Neural crest cell (in vitro differentiated cells): ENCODE measurements around the gene GPR152. TPM values are rescaled to one million over a fixed set of nuclear protein-coding genes. Genes with fewer than 3 reads are reported as not detected.
"Not testable (repeated sequence)": the region's sequence is repeated elsewhere in the genome, so short reads cannot be mapped to it uniquely, and the experiment has no call there.

Source experiments
- DNase-seq: peaks from one replicate; pipeline ENCODE4 v3.0.0; 2021; ENCODE audit warnings: low read depth, mixed read lengths, low spot score
- H3K27ac Mint-ChIP-seq: one replicate; pipeline ENCODE4 v1.8.0; 2021; ENCODE audit warnings: mild to moderate bottlenecking, mixed read lengths; ENCODE audit not compliant: unreplicated experiment
- H3K27me3 Mint-ChIP-seq: 2 replicates; pipeline ENCODE4 v1.8.0; 2021; ENCODE audit warnings: low read depth, mild to moderate bottlenecking, mixed read lengths
- H3K36me3 Mint-ChIP-seq: 2 replicates; pipeline ENCODE4 v1.8.0; 2021; ENCODE audit warnings: low read depth, mild to moderate bottlenecking, mixed read lengths
- H3K4me1 Mint-ChIP-seq: 2 replicates; pipeline ENCODE4 v1.8.0; 2021; ENCODE audit warnings: mixed read lengths
- H3K4me3 Mint-ChIP-seq: one replicate; pipeline ENCODE4 v1.8.0; 2021; ENCODE audit warnings: mild to moderate bottlenecking, mixed read lengths
- H3K9me3 Mint-ChIP-seq: 2 replicates; pipeline ENCODE4 v1.8.0; 2021; ENCODE audit warnings: mixed read lengths
- total RNA-seq: library from RNA; stranded (reverse); gene quantifications from 2 replicates; pipeline ENCODE4 v1.2.1, GENCODE V29; 2021
- TF ChIP-seq, protein P1 (sequence below): fragments of 200-600 bp; sonication (generic); conservative IDR thresholded peaks from 2 replicates; pipeline ENCODE4 v1.5.0; 2021; ENCODE audit warnings: antibody characterized with exemption, mild to moderate bottlenecking

GPR152 gene
- total RNA-seq, 1 donor from 2014 or later: not detected

DNA sequence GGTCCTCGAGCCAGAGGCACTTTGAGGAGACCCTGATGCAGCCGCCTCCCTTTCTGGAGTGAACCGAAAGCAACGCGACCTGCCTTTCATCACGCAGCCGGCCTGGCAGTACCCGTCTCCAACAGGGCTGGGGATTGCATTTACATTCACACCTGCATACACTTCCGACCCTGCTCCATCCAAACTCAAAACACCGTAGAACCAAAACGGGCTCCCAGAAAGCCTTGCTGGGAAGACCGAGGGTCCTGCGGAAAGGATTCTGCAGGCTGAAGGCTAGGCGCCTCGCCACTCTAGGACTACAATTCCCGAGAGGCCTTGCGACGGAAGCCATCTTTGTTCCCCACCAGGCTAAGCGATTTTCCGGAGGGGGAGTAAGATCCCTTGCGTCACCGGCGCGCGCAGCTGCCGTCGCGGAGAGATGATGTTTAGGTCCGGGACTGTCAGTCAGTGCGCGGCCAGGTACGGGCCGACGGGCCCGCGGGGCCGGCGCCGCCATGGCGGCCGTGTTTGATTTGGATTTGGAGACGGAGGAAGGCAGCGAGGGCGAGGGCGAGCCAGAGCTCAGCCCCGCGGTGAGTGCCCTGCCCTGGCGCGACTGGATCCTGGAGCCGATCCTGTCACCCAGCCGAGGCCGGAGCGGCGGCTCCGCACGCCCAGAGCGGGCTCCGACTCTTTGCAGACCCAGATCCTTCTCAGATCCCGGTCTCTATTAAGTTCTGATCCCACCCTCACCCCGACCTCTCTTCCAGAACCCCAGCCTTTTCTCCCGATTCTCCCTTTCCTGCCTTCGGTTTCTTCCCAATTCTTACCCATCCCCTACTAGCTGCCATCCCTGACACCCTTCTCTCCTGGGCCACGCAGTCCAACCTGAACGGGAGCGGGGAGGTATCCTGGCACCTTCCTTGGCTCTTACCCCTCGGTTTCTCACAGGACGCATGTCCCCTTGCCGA, 24.2 kb downstream of the GPR152 start, which contains the start of gene RPS6KB2:
TSS of gene RPS6KB2 (plus strand) at position 443 of the 950 bp plus-strand sequence. CDS start at position 495, 52 bp downstream.
- TF ChIP-seq, protein P1, sequence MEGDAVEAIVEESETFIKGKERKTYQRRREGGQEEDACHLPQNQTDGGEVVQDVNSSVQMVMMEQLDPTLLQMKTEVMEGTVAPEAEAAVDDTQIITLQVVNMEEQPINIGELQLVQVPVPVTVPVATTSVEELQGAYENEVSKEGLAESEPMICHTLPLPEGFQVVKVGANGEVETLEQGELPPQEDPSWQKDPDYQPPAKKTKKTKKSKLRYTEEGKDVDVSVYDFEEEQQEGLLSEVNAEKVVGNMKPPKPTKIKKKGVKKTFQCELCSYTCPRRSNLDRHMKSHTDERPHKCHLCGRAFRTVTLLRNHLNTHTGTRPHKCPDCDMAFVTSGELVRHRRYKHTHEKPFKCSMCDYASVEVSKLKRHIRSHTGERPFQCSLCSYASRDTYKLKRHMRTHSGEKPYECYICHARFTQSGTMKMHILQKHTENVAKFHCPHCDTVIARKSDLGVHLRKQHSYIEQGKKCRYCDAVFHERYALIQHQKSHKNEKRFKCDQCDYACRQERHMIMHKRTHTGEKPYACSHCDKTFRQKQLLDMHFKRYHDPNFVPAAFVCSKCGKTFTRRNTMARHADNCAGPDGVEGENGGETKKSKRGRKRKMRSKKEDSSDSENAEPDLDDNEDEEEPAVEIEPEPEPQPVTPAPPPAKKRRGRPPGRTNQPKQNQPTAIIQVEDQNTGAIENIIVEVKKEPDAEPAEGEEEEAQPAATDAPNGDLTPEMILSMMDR: no peak
- H3K36me3 Mint-ChIP-seq: no peaks in the 10 kb centered on the region
- no peaks in the 10 kb centered on the region for H3K27me3 Mint-ChIP-seq
- DNase-seq: peak; percentile 98
- H3K4me3 Mint-ChIP-seq: peak within 1 kb of the TSS; percentile 89
- no peaks in the 10 kb centered on the region for H3K9me3 Mint-ChIP-seq
- peak within 1 kb of the TSS; percentile 98 for H3K27ac Mint-ChIP-seq
- H3K4me1 Mint-ChIP-seq: peaks cover 8% of the 10 kb centered on the region

DNA sequence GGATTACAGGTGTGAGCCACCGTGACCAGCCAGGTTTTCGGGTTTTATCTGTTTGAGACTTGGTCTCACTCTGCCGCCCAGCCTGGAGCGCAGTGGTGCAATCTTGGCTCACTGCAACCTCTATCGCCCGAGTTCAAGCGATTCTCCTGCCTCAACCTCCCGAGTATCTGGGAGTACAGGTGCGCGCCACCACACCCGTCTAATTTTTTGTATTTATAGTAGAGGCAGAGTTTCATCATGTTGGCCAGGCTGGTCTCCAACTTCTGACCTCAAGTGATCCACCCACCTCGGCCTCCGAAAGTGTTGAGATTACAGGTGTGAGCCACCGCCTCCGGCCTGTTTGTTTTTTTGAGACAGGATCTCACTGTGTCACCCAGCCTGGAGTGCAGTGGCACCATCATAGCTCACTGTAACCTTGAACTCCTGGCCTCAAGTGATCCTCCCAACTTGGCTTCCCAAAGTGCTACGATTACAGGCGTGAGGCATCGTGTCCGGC, 25.1 kb downstream of the GPR152 start:
- not testable (repeated sequence) for H3K9me3 Mint-ChIP-seq, DNase-seq, H3K36me3 Mint-ChIP-seq, H3K27me3 Mint-ChIP-seq
- Mint-ChIP-seq H3K27ac (peak overlapping the region; percentile 45), H3K4me1 (peaks cover 15% of the 10 kb centered on the region), H3K4me3 (peak overlapping the region; percentile 89)

DNA sequence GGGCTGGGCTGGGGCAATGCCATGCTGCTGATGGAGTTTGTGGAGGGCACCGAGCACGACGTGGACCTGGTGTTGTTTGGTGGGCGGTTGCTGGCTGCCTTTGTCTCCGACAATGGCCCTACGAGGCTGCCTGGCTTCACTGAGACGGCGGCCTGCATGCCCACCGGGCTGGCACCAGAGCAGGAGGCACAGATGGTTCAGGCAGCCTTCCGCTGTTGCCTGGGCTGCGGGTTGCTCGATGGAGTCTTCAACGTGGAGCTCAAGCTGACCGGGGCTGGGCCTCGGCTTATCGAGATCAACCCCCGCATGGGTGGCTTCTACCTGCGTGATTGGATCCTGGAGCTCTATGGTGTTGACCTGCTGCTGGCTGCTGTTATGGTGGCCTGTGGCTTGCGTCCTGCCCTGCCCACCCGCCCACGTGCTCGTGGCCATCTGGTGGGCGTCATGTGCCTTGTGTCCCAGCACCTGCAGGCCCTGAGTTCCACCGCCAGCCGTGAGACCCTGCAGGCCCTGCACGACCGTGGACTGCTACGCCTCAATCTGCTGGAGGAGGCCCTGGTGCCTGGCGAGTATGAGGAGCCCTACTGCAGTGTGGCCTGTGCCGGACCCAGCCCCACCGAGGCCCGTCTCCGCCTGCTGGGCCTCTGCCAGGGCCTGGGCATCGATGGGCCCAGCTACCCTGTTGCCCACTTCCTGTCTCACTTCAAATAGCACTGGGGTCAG, 28.5 kb downstream of the GPR152 start:
- no peak for DNase-seq
- H3K27me3 Mint-ChIP-seq: peaks cover 5% of the 10 kb centered on the region
- no peaks in the 10 kb centered on the region for H3K36me3 Mint-ChIP-seq
- TF ChIP-seq, protein P1: no peak
- no peak overlapping the region for H3K27ac Mint-ChIP-seq
- no peaks in the 10 kb centered on the region for H3K9me3 Mint-ChIP-seq
- H3K4me1 Mint-ChIP-seq: peaks cover 18% of the 10 kb centered on the region
- H3K4me3 Mint-ChIP-seq: no peak overlapping the region

DNA sequence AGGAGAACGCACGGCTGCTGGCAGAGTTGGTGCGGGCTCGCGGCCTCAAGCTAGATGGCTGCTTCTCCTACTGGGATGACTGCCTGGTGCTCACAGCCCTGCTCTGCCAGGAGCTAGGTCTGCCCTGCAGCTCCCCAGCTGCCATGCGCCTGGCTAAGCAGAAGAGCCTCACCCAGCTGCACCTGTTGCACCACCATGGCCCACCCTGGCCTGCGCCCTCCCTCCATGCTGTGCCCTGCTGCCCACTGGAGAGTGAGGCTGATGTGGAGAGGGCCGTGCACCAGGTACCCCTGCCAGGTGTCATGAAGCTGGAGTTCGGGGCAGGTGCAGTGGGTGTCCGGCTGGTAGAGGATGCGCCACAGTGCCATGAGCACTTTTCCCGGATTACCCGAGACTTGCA, 29.1 kb downstream of the GPR152 start:
- Mint-ChIP-seq H3K4me3 (no peak overlapping the region), H3K9me3 (no peaks in the 10 kb centered on the region), H3K27me3 (peaks cover 5% of the 10 kb centered on the region), H3K36me3 (no peaks in the 10 kb centered on the region), H3K4me1 (peaks cover 18% of the 10 kb centered on the region), H3K27ac (no peak overlapping the region)
- no peak for DNase-seq
- TF ChIP-seq, protein P1: no peak

DNA sequence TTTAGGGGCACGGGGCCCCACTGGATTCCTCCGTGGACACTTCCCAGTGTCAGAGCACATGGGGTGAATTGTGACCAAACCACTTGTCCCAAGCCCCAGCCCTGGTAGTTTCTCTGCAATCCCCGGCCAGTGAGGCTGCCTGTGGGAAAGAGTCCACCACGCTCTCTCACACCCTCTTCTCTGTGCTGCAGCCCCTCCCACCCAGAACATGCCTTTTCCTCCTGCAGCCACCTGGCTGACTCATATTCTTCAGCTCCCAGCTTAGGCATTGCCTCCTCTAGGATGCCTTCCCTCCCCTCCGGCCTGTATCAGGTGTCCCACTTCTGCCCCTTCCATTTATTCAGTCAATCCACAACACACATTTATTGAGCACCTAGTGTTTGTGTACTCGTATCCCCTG, 29.6 kb downstream of the GPR152 start:
- no peak for DNase-seq

More for the DNA sequence above, 29.6 kb downstream of the GPR152 start:
- Mint-ChIP-seq H3K27ac (no peak overlapping the region), H3K36me3 (no peaks in the 10 kb centered on the region), H3K9me3 (no peaks in the 10 kb centered on the region), H3K4me3 (peak overlapping the region; percentile 31), H3K27me3 (peaks cover 5% of the 10 kb centered on the region), H3K4me1 (peaks cover 14% of the 10 kb centered on the region)
- TF ChIP-seq, protein P1: no peak
